Stomach (tissue), 4 donors: Measurements from ENCODE around the gene DENR.
"Not testable (repeated sequence)": the region's sequence is repeated elsewhere in the genome, so short reads cannot be mapped to it uniquely, and the experiment has no call there.

Experiments
- CTCF ChIP-seq, 7 experiments: fragments of 450-650 bp in 4 of 7; fragments of 200-600 bp in 3 of 7; sonication (generic) in 3 of 7; IDR thresholded peaks; one replicate each; pipeline ENCODE4 v1.5.1; 2016 to 2019; ENCODE audit warnings: antibody characterized with exemption in 7 of 7, control low read depth in 2 of 7, mild to moderate bottlenecking in 1 of 7
- EP300 ChIP-seq: sonication (generic); formaldehyde crosslinking; IDR thresholded peaks from one replicate; pipeline ENCODE4 v1.6.1; 2017; ENCODE audit warnings: antibody characterized with exemption
- POLR2A ChIP-seq, 4 donors: fragments of 450-650 bp; IDR thresholded peaks; one replicate each; pipeline ENCODE4 v1.6.1; 2016; ENCODE audit warnings: antibody characterized with exemption in 4 of 4, control low read depth in 2 of 4, mild to moderate bottlenecking in 1 of 4, moderate library complexity in 1 of 4
- POLR2AphosphoS5 ChIP-seq, 3 donors: sonication (generic); formaldehyde crosslinking; IDR thresholded peaks; one replicate each; pipeline ENCODE4 v1.6.1; 2016; ENCODE audit warnings: antibody characterized with exemption in 3 of 3

GRCh38 chr12:122709287-122709686 lies 43.3 kb upstream of the DENR start:
- not testable (repeated sequence) for TF ChIP-seq POLR2A (IDR thresholded peaks at IDR 0.05); CTCF (IDR thresholded peaks at IDR 0.05); EP300; POLR2AphosphoS5 (IDR thresholded peaks at IDR 0.05)
